ENCODE data around the gene IGFALS.

The IGFALS gene

DNA sequence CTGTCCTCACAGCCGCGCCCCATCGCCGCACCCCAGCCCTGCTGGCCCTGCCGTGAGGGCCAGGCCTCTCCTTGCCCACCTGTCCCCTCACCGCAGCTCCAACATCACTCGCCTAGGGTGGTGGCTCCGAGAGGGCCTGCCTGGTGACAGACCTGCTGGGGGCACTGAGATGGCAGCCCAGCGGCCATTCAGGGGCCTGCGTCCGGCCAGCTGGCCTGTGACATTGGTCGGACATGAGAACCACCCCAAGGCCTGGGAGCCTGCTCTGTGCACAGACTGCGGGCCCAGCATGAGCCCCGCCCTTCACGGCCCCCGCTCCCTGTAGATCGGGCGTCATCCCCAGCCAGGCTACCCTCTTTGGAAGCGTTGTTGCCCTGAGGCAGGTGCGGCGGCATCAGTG, 34.0 kb downstream of the IGFALS start (continued):
- no peak for TF ChIP-seq TOX (CRISPR knock-in tag; IDR thresholded peaks at IDR 0.05; ENCODE audit: borderline replicate concordance)
- no peak for TF ChIP-seq CSDC2 (CRISPR knock-in tag; IDR thresholded peaks at IDR 0.05)
- no peak for TF ChIP-seq ISL1 (CRISPR knock-in tag; IDR thresholded peaks at IDR 0.05)
- TF ChIP-seq ZFP3 (CRISPR knock-in tag; IDR thresholded peaks at IDR 0.05): no peak
- TF ChIP-seq SNAI2 (CRISPR knock-in tag; IDR thresholded peaks at IDR 0.05): no peak
- no peak for TF ChIP-seq ZNF565 (CRISPR knock-in tag; conservative IDR thresholded peaks at IDR 0.05; ENCODE audit: low read depth)

- TF ChIP-seq ZC3H10 (CRISPR knock-in tag; IDR thresholded peaks at IDR 0.05) (no peak), ZNF70 (CRISPR knock-in tag; IDR thresholded peaks at IDR 0.05) (no peak), RARB (CRISPR knock-in tag; IDR thresholded peaks at IDR 0.05) (no peak), SNAI2 (CRISPR knock-in tag; IDR thresholded peaks at IDR 0.05) (no peak), POU6F1 (CRISPR knock-in tag; IDR thresholded peaks at IDR 0.05; ENCODE audit: borderline replicate concordance, low read depth) (no peak), OSR1 (CRISPR knock-in tag; IDR thresholded peaks at IDR 0.05) (no peak), ZFP3 (CRISPR knock-in tag; IDR thresholded peaks at IDR 0.05) (no peak), CSDC2 (CRISPR knock-in tag; IDR thresholded peaks at IDR 0.05) (no peak), ISL1 (CRISPR knock-in tag; IDR thresholded peaks at IDR 0.05) (no peak), ESRRG (CRISPR knock-in tag; IDR thresholded peaks at IDR 0.05) (no peak), PPARA (CRISPR knock-in tag; IDR thresholded peaks at IDR 0.05; ENCODE audit: borderline replicate concordance) (no peak), BACH2 (CRISPR knock-in tag; IDR thresholded peaks at IDR 0.05; ENCODE audit: borderline replicate concordance) (no peak)
- TF ChIP-seq, protein P1, sequence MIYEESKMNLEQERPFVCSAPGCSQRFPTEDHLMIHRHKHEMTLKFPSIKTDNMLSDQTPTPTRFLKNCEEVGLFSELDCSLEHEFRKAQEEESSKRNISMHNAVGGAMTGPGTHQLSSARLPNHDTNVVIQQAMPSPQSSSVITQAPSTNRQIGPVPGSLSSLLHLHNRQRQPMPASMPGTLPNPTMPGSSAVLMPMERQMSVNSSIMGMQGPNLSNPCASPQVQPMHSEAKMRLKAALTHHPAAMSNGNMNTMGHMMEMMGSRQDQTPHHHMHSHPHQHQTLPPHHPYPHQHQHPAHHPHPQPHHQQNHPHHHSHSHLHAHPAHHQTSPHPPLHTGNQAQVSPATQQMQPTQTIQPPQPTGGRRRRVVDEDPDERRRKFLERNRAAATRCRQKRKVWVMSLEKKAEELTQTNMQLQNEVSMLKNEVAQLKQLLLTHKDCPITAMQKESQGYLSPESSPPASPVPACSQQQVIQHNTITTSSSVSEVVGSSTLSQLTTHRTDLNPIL (CRISPR knock-in tag; IDR thresholded peaks at IDR 0.05; ENCODE audit: low read depth): no peak
- TF ChIP-seq, protein P2, sequence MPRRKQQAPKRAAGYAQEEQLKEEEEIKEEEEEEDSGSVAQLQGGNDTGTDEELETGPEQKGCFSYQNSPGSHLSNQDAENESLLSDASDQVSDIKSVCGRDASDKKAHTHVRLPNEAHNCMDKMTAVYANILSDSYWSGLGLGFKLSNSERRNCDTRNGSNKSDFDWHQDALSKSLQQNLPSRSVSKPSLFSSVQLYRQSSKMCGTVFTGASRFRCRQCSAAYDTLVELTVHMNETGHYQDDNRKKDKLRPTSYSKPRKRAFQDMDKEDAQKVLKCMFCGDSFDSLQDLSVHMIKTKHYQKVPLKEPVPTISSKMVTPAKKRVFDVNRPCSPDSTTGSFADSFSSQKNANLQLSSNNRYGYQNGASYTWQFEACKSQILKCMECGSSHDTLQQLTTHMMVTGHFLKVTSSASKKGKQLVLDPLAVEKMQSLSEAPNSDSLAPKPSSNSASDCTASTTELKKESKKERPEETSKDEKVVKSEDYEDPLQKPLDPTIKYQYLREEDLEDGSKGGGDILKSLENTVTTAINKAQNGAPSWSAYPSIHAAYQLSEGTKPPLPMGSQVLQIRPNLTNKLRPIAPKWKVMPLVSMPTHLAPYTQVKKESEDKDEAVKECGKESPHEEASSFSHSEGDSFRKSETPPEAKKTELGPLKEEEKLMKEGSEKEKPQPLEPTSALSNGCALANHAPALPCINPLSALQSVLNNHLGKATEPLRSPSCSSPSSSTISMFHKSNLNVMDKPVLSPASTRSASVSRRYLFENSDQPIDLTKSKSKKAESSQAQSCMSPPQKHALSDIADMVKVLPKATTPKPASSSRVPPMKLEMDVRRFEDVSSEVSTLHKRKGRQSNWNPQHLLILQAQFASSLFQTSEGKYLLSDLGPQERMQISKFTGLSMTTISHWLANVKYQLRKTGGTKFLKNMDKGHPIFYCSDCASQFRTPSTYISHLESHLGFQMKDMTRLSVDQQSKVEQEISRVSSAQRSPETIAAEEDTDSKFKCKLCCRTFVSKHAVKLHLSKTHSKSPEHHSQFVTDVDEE (CRISPR knock-in tag; IDR thresholded peaks at IDR 0.05): no peak
- TF ChIP-seq, protein P3, sequence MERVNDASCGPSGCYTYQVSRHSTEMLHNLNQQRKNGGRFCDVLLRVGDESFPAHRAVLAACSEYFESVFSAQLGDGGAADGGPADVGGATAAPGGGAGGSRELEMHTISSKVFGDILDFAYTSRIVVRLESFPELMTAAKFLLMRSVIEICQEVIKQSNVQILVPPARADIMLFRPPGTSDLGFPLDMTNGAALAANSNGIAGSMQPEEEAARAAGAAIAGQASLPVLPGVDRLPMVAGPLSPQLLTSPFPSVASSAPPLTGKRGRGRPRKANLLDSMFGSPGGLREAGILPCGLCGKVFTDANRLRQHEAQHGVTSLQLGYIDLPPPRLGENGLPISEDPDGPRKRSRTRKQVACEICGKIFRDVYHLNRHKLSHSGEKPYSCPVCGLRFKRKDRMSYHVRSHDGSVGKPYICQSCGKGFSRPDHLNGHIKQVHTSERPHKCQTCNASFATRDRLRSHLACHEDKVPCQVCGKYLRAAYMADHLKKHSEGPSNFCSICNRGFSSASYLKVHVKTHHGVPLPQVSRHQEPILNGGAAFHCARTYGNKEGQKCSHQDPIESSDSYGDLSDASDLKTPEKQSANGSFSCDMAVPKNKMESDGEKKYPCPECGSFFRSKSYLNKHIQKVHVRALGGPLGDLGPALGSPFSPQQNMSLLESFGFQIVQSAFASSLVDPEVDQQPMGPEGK (CRISPR knock-in tag; IDR thresholded peaks at IDR 0.05; ENCODE audit: borderline replicate concordance): no peak
- no peak for ATAC-seq
Observed at GRCh38 chr16:1758923-1759322, 34.6 kb downstream of the IGFALS start.

DNA sequence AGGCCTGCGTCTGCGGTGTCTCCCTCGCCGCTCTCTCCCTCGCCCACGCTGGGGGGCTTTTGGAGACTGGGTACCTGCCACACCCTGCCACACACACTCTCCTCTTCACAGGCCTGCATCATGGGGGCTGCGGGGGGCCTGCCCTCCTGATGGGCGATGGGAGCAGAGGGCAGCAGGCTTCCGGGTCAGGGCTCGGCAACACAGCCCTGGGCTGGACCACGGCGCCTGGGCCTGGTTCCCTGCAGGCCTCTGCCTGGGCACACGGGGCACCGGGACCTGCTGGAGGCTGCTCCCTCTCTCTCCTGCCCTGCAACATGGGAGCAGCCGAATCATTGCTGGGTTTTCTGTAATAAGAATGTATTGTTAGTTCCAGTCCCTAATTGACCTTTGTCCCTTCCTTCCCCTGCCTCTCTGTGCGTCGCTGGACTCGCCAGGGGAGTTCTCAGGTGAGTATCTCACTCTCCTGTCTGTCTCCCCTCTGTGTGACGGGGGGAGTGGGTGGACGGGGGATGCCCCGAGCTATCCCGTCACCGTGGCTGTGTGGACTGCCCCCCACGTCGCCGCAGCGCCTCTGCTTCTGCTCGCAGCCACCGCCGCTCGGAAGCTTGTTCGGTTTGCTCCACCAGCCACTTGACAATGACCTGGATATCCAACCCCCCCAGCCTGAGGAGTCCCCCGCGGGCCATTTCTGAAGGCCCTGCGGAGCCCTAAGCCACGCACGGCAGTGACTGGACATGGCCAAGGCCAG, 35.6 kb downstream of the IGFALS start:
- no peak for ATAC-seq
- no peak for TF ChIP-seq ZNF8 (CRISPR knock-in tag; IDR thresholded peaks at IDR 0.05)
- TF ChIP-seq BACH2 (CRISPR knock-in tag; IDR thresholded peaks at IDR 0.05; ENCODE audit: borderline replicate concordance): no peak
- TF ChIP-seq TCF4 (CRISPR knock-in tag; IDR thresholded peaks at IDR 0.05; ENCODE audit: borderline replicate concordance): no peak
- TF ChIP-seq OSR1 (CRISPR knock-in tag; IDR thresholded peaks at IDR 0.05): no peak
- TF ChIP-seq SNAI2 (CRISPR knock-in tag; IDR thresholded peaks at IDR 0.05): no peak
- TF ChIP-seq, protein P2 (CRISPR knock-in tag; IDR thresholded peaks at IDR 0.05): no peak
- TF ChIP-seq, protein P1 (CRISPR knock-in tag; IDR thresholded peaks at IDR 0.05; ENCODE audit: low read depth): no peak
- TF ChIP-seq, protein P4, sequence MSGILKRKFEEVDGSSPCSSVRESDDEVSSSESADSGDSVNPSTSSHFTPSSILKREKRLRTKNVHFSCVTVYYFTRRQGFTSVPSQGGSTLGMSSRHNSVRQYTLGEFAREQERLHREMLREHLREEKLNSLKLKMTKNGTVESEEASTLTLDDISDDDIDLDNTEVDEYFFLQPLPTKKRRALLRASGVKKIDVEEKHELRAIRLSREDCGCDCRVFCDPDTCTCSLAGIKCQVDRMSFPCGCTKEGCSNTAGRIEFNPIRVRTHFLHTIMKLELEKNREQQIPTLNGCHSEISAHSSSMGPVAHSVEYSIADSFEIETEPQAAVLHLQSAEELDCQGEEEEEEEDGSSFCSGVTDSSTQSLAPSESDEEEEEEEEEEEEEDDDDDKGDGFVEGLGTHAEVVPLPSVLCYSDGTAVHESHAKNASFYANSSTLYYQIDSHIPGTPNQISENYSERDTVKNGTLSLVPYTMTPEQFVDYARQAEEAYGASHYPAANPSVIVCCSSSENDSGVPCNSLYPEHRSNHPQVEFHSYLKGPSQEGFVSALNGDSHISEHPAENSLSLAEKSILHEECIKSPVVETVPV (CRISPR knock-in tag; IDR thresholded peaks at IDR 0.05): no peak
- no peak for TF ChIP-seq CSDC2 (CRISPR knock-in tag; IDR thresholded peaks at IDR 0.05)
